HFFc6 (cell line): Measurements from ENCODE around the gene SYNE2. TPM values are rescaled to one million over a fixed set of nuclear protein-coding genes. Genes with fewer than 3 reads are reported as not detected.

Experiments used
- DNase-seq: peaks from one replicate; pipeline ENCODE4 v3.0.0-alpha.2; 2018
- H3K27ac Mint-ChIP-seq: 2 replicates; pipeline ENCODE4 v1.8.0; 2020; ENCODE audit warnings: mild to moderate bottlenecking, mixed read lengths
- H3K27me3 Mint-ChIP-seq: 2 replicates; pipeline ENCODE4 v1.8.0; 2021; ENCODE audit warnings: mild to moderate bottlenecking, moderate library complexity, mixed read lengths; ENCODE audit not compliant: insufficient read depth
- H3K36me3 Mint-ChIP-seq: 2 replicates; pipeline ENCODE4 v1.8.0; 2021; ENCODE audit warnings: low read depth, mixed read lengths
- H3K4me1 Mint-ChIP-seq: 2 replicates; pipeline ENCODE4 v1.8.0; 2020; ENCODE audit warnings: low read depth, mixed read lengths
- H3K4me3 Mint-ChIP-seq: 2 replicates; pipeline ENCODE4 v1.8.0; 2020; ENCODE audit warnings: mild to moderate bottlenecking, moderate library complexity, mixed read lengths
- H3K9me3 Mint-ChIP-seq: 2 replicates; pipeline ENCODE4 v1.8.0; 2020; ENCODE audit warnings: mild to moderate bottlenecking, mixed read lengths
- CTCF ChIP-seq: fragments of 200-600 bp; sonication (generic); IDR thresholded peaks from 2 replicates; pipeline ENCODE4 v1.5.0; 2021; ENCODE audit warnings: antibody characterized with exemption, mild to moderate bottlenecking
- total RNA-seq, 6 experiments: library from RNA; stranded (reverse); fragmentation: NEBNext Ultra II Directional; extraction: Animal tissue kit (Norgen Biotek cat#: 25700); gene quantifications; 2 replicates in 1 of 6; 3 replicates in 5 of 6; pipeline ENCODE4 v1.2.3, GENCODE V29; 2021

SYNE2 gene
- total RNA-seq, 6 experiments from 2014 or later, result 2.9 to 6.6 (median 6.2) TPM

- Mint-ChIP-seq H3K9me3 (no peaks in the 10 kb centered on the region), H3K36me3 (no peaks in the 10 kb centered on the region), H3K4me1 (peaks cover 46% of the 10 kb centered on the region), H3K27ac (no peak overlapping the region), H3K4me3 (peak overlapping the region; percentile 37; the same call in 1 of the 2 replicates), H3K27me3 (no peaks in the 10 kb centered on the region; the same call in none of the 2 replicates)
- DNase-seq, result no peak
- TF ChIP-seq CTCF, result no peak
Observed at GRCh38 chr14:63891148-63891975, 38.6 kb downstream of the SYNE2 start.

- no peak for TF ChIP-seq CTCF
Observed at GRCh38 chr14:63892265-63892664, 39.5 kb downstream of the SYNE2 start.

GRCh38 chr14:63893701-63894458, 41.1 kb downstream of the SYNE2 start:
- Mint-ChIP-seq H3K27me3 (peaks cover 1% of the 10 kb centered on the region; the same call in 1 of the 2 replicates), H3K4me3 (peak overlapping the region; percentile 64), H3K4me1 (peaks cover 66% of the 10 kb centered on the region), H3K36me3 (no peaks in the 10 kb centered on the region), H3K27ac (peak overlapping the region; percentile 74), H3K9me3 (no peaks in the 10 kb centered on the region)
- DNase-seq, result peak; percentile 61
- TF ChIP-seq CTCF, result no peak

More at GRCh38 chr14:63892265-63892664, 39.5 kb downstream of the SYNE2 start:
- peaks cover 55% of the 10 kb centered on the region for H3K4me1 Mint-ChIP-seq
- H3K9me3 Mint-ChIP-seq, result no peaks in the 10 kb centered on the region
- H3K4me3 Mint-ChIP-seq, result peak overlapping the region; percentile 37; the same call in 1 of the 2 replicates
- H3K36me3 Mint-ChIP-seq, result no peaks in the 10 kb centered on the region
- DNase-seq, result no peak
- peak overlapping the region; percentile 20; the same call in 1 of the 2 replicates for H3K27ac Mint-ChIP-seq
- H3K27me3 Mint-ChIP-seq, result peaks cover 1% of the 10 kb centered on the region

GRCh38 chr14:63895510-63895909, 42.7 kb downstream of the SYNE2 start:
- H3K27me3 Mint-ChIP-seq, result peaks cover 1% of the 10 kb centered on the region; the same call in 1 of the 2 replicates
- no peaks in the 10 kb centered on the region for H3K9me3 Mint-ChIP-seq
- no peak overlapping the region for H3K4me3 Mint-ChIP-seq
- TF ChIP-seq CTCF, result no peak
- peaks cover 66% of the 10 kb centered on the region for H3K4me1 Mint-ChIP-seq
- H3K36me3 Mint-ChIP-seq, result no peaks in the 10 kb centered on the region
- no peak overlapping the region for H3K27ac Mint-ChIP-seq
- DNase-seq, result no peak

GRCh38 chr14:63896278-63896720, 43.5 kb downstream of the SYNE2 start:
- Mint-ChIP-seq H3K27me3 (peaks cover 1% of the 10 kb centered on the region; the same call in 1 of the 2 replicates), H3K27ac (peak overlapping the region; percentile 60), H3K36me3 (no peaks in the 10 kb centered on the region), H3K4me1 (peaks cover 61% of the 10 kb centered on the region), H3K9me3 (no peaks in the 10 kb centered on the region), H3K4me3 (peak overlapping the region; percentile 40; the same call in 1 of the 2 replicates)
- TF ChIP-seq CTCF, result no peak
- peak; percentile 20 for DNase-seq
